Breast epithelium (tissue), 4 donors: ENCODE measurements around the gene NNT. TPM values are rescaled to one million over a fixed set of nuclear protein-coding genes. Genes with fewer than 3 reads are reported as not detected.

Experiments
- DNase-seq, 2 donors: peaks; one replicate each; pipeline ENCODE4 v3.0.0-alpha.2; 2019; ENCODE audit warnings: low spot score in 2 of 2
- H3K27ac ChIP-seq, 2 donors: fragments of 200-600 bp; sonication (generic) in 1 of 2; one replicate each; pipeline ENCODE4 v1.5.1; 2016 to 2019; ENCODE audit warnings: mild to moderate bottlenecking in 1 of 2
- H3K27me3 ChIP-seq, 2 donors: fragments of 200-600 bp; sonication (generic) in 1 of 2; one replicate each; pipeline versions ENCODE4 v1.5.1 to v1.6.0; 2017 to 2019; ENCODE audit warnings: control low read depth in 1 of 2, mild to moderate bottlenecking in 1 of 2
- H3K36me3 ChIP-seq: fragments of 200-600 bp; one replicate; pipeline ENCODE4 v1.5.1; 2019
- H3K4me1 ChIP-seq, 2 donors: fragments of 200-600 bp; sonication (generic); one replicate each; pipeline ENCODE4 v1.5.1; 2016 to 2019; ENCODE audit warnings: control low read depth in 1 of 2
- H3K4me3 ChIP-seq, 3 donors: fragments of 200-600 bp; sonication (generic); 1 replicate in 2 of 3; 2 replicates in 1 of 3; pipeline ENCODE4 v1.5.1; 2016 to 2019; ENCODE audit warnings: mild to moderate bottlenecking in 3 of 3, moderate library complexity in 2 of 3
- H3K9me3 ChIP-seq, 2 donors: fragments of 200-600 bp; sonication (generic) in 1 of 2; one replicate each; pipeline ENCODE4 v1.5.1; 2016 to 2019; ENCODE audit warnings: control low read depth in 1 of 2
- POLR2A ChIP-seq: fragments of 450-650 bp; IDR thresholded peaks from one replicate; pipeline ENCODE4 v1.6.1; 2016; ENCODE audit warnings: antibody characterized with exemption, mild to moderate bottlenecking, moderate library complexity
- POLR2AphosphoS5 ChIP-seq, 3 donors: sonication (generic); formaldehyde crosslinking; IDR thresholded peaks; one replicate each; pipeline ENCODE4 v1.6.1; 2017; ENCODE audit warnings: antibody characterized with exemption in 3 of 3
- intact Hi-C: fragments of 100-400 bp; cut with DNase I; formaldehyde crosslinking; loops from one replicate; pipeline ENCODE4 v1.15.1; 2023; ENCODE audit warnings: low total_unique reads
- total RNA-seq, 3 donors: library from RNA; depleted of rRNA; stranded (reverse); fragments of >200 nt; gene quantifications; one replicate each; pipeline ENCODE4 v1.1.0, GENCODE V29; 2016
- TF ChIP-seq, protein P1 (sequence below), 3 donors: fragments of 450-650 bp; IDR thresholded peaks; one replicate each; pipeline ENCODE4 v1.5.1; 2016 to 2017; ENCODE audit warnings: antibody characterized with exemption in 3 of 3, mild to moderate bottlenecking in 3 of 3, moderate library complexity in 3 of 3

Gene NNT
- total RNA-seq, 3 donors from 2014 or later: 30.2 to 137 (median 39.2) TPM

DNA sequence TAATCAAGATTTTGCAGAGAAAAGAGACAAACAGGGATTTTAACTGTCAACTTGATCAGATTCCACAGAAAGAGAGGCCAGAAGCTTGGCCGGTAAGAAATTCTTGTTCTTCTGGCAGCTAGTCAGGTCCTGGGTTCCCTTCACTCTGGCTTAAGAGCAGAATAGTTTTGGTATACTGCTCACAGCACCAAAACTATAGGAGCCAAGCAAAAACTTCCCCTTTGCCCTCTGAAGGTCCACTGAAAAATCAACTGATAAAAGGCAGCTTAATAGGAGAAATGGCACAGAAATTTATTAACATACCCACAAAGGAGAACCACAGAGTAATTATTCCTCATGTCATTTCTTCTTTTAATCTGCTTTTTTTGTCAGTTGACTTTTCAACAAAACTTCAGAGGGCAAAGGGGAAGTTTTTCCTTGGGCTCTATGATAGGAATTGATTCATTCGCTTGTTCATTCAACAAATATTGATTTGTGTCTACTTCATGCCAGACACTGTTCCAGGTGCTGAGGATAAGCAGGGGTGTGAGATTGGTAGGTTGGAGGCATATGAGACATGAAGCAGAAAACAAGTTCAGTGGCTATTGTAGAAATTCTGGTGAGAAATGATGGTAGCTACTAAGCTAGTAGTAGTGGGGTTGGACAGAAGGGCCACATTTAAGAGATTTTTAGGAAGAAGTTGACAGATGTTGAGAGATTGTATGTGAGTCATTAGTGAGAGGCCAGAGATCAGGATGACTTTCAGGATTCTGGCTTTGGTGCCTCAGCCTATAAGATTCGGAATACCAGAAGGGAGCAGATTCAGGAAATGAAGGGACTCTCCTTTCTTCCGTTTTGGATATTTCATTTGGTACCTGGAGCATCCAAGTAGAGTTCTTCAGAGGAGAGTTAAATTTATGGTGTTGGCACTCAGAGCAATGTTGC lies 20.6 kb upstream of the NNT start:
- Histone ChIP-seq H3K4me1 (no peaks in the 10 kb centered on the region), H3K36me3 (no peaks in the 10 kb centered on the region)
- intact Hi-C loops: no loop called here

DNA sequence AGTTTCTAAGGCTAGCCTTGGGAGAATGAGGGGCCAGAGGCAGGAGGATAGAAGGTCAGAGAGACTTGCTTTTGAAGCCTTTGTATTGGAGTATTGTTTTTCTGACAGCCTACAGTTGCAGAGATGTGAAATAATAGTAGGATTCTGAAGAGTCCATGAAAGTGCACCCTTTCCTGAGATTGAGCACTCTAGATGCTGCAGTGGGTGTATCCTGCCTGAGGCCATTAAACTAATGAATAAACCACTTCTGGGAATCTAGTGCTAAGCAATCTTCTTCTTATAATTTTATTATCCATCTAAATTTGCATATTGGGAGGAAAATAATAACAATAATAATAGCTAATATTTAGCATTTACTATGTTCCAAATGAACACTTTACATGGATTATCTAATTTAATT lies 19.3 kb upstream of the NNT start:
- Histone ChIP-seq H3K9me3 (no peaks in the 10 kb centered on the region), H3K36me3 (no peaks in the 10 kb centered on the region), H3K4me1 (no peaks in the 10 kb centered on the region), H3K27ac (no peak overlapping the region), H3K27me3 (no peaks in the 10 kb centered on the region), H3K4me3 (no peak overlapping the region)
- intact Hi-C loops: no loop called here
- TF ChIP-seq POLR2AphosphoS5 (IDR thresholded peaks at IDR 0.05) (no peak), POLR2A (no peak)
- TF ChIP-seq, protein P1, sequence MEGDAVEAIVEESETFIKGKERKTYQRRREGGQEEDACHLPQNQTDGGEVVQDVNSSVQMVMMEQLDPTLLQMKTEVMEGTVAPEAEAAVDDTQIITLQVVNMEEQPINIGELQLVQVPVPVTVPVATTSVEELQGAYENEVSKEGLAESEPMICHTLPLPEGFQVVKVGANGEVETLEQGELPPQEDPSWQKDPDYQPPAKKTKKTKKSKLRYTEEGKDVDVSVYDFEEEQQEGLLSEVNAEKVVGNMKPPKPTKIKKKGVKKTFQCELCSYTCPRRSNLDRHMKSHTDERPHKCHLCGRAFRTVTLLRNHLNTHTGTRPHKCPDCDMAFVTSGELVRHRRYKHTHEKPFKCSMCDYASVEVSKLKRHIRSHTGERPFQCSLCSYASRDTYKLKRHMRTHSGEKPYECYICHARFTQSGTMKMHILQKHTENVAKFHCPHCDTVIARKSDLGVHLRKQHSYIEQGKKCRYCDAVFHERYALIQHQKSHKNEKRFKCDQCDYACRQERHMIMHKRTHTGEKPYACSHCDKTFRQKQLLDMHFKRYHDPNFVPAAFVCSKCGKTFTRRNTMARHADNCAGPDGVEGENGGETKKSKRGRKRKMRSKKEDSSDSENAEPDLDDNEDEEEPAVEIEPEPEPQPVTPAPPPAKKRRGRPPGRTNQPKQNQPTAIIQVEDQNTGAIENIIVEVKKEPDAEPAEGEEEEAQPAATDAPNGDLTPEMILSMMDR (IDR thresholded peaks at IDR 0.05): no peak
- no peak for DNase-seq

More for the DNA sequence above, 20.6 kb upstream of the NNT start:
- Histone ChIP-seq H3K27ac (no peak overlapping the region), H3K27me3 (no peaks in the 10 kb centered on the region), H3K4me3 (no peak overlapping the region), H3K9me3 (no peaks in the 10 kb centered on the region)
- DNase-seq: no peak
- TF ChIP-seq POLR2A (no peak), POLR2AphosphoS5 (IDR thresholded peaks at IDR 0.05) (no peak)
- TF ChIP-seq, protein P1 (IDR thresholded peaks at IDR 0.05): no peak

DNA sequence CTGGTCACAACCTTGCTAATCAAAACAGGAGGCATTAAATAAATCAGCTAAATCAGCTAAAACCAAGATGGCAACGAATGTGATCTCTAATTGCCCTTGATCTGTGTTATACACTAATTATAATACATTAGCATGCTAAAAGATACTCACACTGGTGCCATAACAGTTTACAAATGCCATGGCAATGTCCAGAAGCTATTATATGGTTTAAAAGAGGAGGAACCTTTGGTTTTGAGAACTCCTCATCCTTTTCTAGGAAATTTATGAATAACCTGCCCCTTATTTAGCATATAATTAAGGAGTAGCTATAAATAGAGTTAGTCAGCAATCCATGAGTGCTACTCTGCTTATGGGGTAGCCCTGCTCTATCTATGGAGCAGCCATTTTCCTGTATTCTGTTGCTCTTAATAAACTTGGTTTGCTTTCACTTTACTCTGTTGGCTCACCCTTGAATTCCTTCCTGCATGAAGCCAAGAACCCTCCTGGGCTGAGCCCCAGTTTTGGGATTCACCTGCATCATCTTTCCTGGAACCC lies 18.7 kb upstream of the NNT start:
- Histone ChIP-seq H3K27ac (no peak overlapping the region), H3K4me1 (no peaks in the 10 kb centered on the region), H3K4me3 (no peak overlapping the region), H3K27me3 (no peaks in the 10 kb centered on the region), H3K36me3 (no peaks in the 10 kb centered on the region), H3K9me3 (no peaks in the 10 kb centered on the region)
- TF ChIP-seq POLR2AphosphoS5 (IDR thresholded peaks at IDR 0.05): no peak
- TF ChIP-seq, protein P1 (IDR thresholded peaks at IDR 0.05): no peak
- no peak for TF ChIP-seq POLR2A
- intact Hi-C loops: no loop called here
- no peak for DNase-seq

DNA sequence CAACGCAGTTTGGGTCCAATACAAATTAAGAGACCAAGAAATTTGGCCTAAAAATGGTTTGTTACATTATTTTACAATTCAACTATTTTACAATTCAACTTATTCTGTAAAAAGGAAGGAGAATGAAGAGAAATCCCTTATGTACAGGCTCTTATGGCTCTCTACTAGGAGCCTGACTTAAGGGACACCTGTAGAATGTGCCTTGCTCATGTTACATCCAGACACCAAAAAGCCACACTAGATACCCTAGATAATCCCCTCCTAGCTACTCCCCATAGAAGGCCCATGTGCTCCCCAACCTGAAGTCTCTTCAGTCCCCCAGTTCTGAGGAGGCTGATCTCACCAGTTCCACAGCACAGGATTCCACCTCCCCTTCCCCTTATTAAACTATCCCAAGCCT lies 14.1 kb upstream of the NNT start:
- TF ChIP-seq, protein P1 (IDR thresholded peaks at IDR 0.05): no peak
- TF ChIP-seq POLR2AphosphoS5 (IDR thresholded peaks at IDR 0.05) (no peak), POLR2A (no peak)
- intact Hi-C loops: no loop called here

DNA sequence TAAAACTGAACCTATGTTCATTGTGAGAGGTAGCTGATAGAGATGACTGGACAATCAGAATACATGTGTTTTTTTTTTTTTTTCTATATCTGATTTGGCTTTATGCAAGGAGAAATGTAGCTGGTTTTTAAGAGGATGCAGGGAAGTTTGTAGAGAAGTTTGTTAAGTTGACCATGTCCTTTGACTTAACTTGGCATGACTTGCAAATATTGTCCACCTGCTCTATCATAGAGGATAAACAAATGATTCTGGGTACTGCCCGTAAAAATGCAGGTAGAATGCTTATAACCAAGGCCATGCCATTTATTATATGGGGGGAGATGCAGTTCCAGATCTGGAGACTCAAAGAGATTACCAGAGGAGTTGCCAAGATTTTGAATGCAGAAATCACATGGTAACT lies 13.7 kb upstream of the NNT start:
- TF ChIP-seq, protein P1 (IDR thresholded peaks at IDR 0.05): no peak
- TF ChIP-seq POLR2AphosphoS5 (IDR thresholded peaks at IDR 0.05): no peak
- TF ChIP-seq POLR2A: no peak
- no peak overlapping the region for H3K4me3 ChIP-seq
- no peak overlapping the region for H3K27ac ChIP-seq
- intact Hi-C loops: no loop called here
- no peaks in the 10 kb centered on the region for H3K4me1 ChIP-seq
- H3K9me3 ChIP-seq: no peaks in the 10 kb centered on the region
- DNase-seq: no peak
- no peaks in the 10 kb centered on the region for H3K27me3 ChIP-seq
- no peaks in the 10 kb centered on the region for H3K36me3 ChIP-seq

More for the DNA sequence above, 14.1 kb upstream of the NNT start:
- H3K9me3 ChIP-seq: no peaks in the 10 kb centered on the region
- DNase-seq: no peak
- no peaks in the 10 kb centered on the region for H3K27me3 ChIP-seq
- H3K4me1 ChIP-seq: no peaks in the 10 kb centered on the region
- H3K4me3 ChIP-seq: no peak overlapping the region
- H3K27ac ChIP-seq: no peak overlapping the region
- H3K36me3 ChIP-seq: no peaks in the 10 kb centered on the region
